Measurements from ENCODE around the gene SLC5A9. TPM values are rescaled to one million over a fixed set of nuclear protein-coding genes. Genes with fewer than 3 reads are reported as not detected.

SLC5A9 gene
- total RNA-seq, 1 donor from 2014 or later, result not detected

DNA sequence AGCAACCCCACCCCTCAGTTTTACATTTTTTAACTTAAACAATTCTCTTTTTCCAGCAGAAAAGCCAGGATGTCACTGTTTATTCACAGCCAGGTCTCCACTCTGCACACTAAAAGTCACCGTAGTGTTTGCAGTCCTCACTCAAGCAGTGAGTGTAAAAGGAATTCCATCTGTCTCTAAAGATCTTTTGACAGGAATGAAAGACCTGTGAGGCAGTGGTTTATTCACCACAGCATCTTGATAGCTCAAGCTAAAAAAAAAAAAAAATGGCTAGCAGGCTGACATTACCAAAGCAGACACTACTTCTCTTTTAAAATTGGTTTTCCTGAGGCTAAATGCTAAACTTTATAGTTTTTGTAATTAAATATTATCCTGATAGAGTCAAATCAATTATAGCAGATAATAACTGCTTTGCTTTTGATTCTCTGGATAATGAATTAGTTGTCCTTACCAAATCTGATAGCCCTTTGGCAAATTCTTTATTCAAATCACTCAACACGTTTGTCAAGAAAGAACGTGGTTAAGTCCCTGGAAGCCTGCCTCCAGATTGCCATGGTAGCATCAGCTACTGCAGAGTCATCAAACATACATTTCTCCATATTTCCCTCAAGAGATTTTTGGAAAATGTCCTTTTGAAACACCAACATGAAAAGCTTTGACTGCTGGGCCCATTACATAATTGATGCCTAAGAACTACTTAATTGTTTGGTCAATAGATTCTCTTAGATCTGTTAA, 22.2 kb upstream of the SLC5A9 start:
- Histone ChIP-seq H3K36me3 (ENCODE audit: control insufficient read depth, insufficient read depth, low read length) (no peaks in the 10 kb centered on the region), H3K27me3 (ENCODE audit: control insufficient read depth, insufficient read depth, low read length) (no peaks in the 10 kb centered on the region), H3K4me3 (ENCODE audit: low read depth, low read length) (no peak overlapping the region)
- DNase-seq (ENCODE audit: low read depth), result peak; percentile 33
- TF ChIP-seq, protein P1, sequence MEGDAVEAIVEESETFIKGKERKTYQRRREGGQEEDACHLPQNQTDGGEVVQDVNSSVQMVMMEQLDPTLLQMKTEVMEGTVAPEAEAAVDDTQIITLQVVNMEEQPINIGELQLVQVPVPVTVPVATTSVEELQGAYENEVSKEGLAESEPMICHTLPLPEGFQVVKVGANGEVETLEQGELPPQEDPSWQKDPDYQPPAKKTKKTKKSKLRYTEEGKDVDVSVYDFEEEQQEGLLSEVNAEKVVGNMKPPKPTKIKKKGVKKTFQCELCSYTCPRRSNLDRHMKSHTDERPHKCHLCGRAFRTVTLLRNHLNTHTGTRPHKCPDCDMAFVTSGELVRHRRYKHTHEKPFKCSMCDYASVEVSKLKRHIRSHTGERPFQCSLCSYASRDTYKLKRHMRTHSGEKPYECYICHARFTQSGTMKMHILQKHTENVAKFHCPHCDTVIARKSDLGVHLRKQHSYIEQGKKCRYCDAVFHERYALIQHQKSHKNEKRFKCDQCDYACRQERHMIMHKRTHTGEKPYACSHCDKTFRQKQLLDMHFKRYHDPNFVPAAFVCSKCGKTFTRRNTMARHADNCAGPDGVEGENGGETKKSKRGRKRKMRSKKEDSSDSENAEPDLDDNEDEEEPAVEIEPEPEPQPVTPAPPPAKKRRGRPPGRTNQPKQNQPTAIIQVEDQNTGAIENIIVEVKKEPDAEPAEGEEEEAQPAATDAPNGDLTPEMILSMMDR (IDR thresholded peaks at IDR 0.05; ENCODE audit: insufficient read depth, low read length, severe bottlenecking), result no peak
- no peak for FAIRE-seq

DNA sequence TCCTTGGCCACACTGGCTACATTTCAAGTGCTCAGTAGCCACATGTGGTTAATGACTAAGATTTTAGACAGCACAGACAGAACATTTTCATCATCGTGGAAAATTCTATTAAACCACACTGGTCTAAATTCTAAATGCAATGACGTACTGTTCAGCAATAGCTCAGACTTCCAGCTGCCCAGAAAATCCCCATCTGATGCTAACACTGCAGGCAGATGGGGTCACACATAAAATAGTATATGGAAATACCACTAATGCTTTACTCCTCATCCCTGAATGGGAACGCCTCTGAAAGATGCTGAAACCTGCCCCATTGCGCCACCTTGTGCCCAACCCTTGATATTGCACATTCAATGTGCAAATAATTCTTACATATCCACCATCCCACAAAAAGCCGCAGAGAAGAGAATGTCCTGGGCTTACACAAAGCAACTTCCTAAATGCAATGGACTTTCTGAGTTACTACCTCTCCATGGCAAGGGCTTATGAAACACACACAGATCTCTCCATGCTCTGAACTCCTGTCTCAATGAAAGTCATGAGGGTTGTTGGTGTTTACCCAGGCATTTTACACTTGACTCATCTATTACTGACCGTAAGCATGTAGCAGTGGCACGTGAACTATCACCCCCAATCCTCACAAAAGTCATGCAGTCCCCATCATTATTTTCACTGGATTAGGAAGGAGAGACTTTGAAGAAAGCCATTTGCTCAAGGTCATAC, 20.3 kb upstream of the SLC5A9 start:
- peak; percentile 68 for DNase-seq (ENCODE audit: low read depth)
- FAIRE-seq, result no peak
- Histone ChIP-seq H3K27me3 (ENCODE audit: control insufficient read depth, insufficient read depth, low read length) (no peaks in the 10 kb centered on the region), H3K4me3 (ENCODE audit: low read depth, low read length) (no peak overlapping the region), H3K36me3 (ENCODE audit: control insufficient read depth, insufficient read depth, low read length) (no peaks in the 10 kb centered on the region)
- TF ChIP-seq, protein P1 (IDR thresholded peaks at IDR 0.05; ENCODE audit: insufficient read depth, low read length, severe bottlenecking), result peak; percentile 72

DNA sequence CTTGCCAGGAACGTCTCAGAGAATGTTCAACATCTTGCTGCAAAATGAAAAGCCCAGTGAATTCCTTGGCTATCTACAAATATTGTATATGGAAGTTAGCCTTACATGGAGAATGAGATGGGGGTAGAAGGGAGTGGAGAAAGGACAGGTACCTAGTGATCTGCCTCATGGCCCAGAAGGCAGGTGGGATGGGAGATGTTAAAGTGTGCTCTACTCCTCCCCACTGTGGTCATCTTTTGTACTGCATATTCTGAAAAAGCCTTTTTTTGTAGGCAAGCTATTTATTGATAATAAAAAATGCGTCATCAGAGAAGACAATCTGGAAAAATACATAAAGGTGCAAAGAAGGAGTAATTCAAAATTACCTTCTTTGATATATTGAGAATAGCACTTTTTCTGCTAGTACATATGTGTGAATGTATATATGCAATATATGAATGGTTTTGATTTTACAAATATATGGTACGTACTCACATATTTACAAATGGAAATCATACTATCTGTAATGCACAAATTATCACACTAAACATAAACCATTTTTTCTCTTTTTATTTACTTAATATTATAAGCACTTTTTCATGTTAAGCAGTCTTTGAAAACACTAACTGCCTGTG, 19.1 kb upstream of the SLC5A9 start:
- Histone ChIP-seq H3K27me3 (ENCODE audit: control insufficient read depth, insufficient read depth, low read length) (no peaks in the 10 kb centered on the region), H3K36me3 (ENCODE audit: control insufficient read depth, insufficient read depth, low read length) (no peaks in the 10 kb centered on the region), H3K4me3 (ENCODE audit: low read depth, low read length) (no peak overlapping the region)
- DNase-seq (ENCODE audit: low read depth), result peak; percentile 52
- no peak for FAIRE-seq
- TF ChIP-seq, protein P1 (IDR thresholded peaks at IDR 0.05; ENCODE audit: insufficient read depth, low read length, severe bottlenecking), result peak; percentile 58

DNA sequence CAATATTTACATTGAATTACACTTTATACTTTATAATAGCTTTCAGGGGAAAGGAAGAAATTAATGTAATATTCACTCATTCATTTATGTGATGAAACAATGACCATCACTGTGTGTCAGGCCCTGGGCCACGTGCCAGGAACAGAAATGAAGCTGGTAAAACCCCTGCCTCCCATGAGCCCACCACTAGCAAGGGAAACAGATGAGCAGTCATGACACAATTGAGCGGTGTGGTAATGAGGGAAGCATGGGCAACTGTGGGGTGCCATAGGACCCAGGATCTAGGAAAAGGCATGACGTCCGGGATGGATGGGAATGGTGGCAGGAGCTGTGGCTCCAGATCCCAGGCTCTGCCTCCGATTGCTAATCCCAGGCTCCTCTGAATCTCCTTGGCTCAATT, 17.0 kb upstream of the SLC5A9 start:
- Histone ChIP-seq H3K36me3 (ENCODE audit: control insufficient read depth, insufficient read depth, low read length) (no peaks in the 10 kb centered on the region), H3K4me3 (ENCODE audit: low read depth, low read length) (no peak overlapping the region), H3K27me3 (ENCODE audit: control insufficient read depth, insufficient read depth, low read length) (no peaks in the 10 kb centered on the region)
- no peak for DNase-seq (ENCODE audit: low read depth)
- TF ChIP-seq, protein P1 (IDR thresholded peaks at IDR 0.05; ENCODE audit: insufficient read depth, low read length, severe bottlenecking), result no peak
- FAIRE-seq, result no peak

DNA sequence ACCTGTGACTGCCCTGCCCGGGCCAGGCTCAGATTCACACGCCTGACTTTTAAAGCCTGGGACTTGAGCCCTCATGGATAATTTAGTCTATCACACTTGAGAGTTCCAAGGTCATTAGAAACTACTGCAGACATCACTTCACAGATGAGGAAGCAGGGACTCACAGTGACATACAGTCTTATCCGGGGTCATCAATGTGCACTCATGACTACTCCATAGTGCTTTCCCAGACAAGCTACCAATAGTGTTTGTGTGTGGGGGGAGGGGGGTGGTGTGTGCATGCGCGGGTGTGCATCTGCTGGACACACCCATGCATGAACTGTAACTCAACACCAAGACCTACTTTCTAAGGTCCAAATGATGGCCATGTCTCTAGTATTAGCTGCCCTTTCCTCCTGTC, 16.1 kb upstream of the SLC5A9 start:
- TF ChIP-seq, protein P1 (IDR thresholded peaks at IDR 0.05; ENCODE audit: insufficient read depth, low read length, severe bottlenecking), result no peak
- FAIRE-seq (no peak), DNase-seq (ENCODE audit: low read depth) (no peak)
- no peak overlapping the region for H3K4me3 ChIP-seq (ENCODE audit: low read depth, low read length)
- H3K27me3 ChIP-seq (ENCODE audit: control insufficient read depth, insufficient read depth, low read length), result no peaks in the 10 kb centered on the region
- no peaks in the 10 kb centered on the region for H3K36me3 ChIP-seq (ENCODE audit: control insufficient read depth, insufficient read depth, low read length)

Measured in bronchial epithelial cell (primary cell).